K562 (cell line): ENCODE data around the gene PPIL1. TPM values are rescaled to one million over a fixed set of nuclear protein-coding genes. Genes with fewer than 3 reads are reported as not detected.
A peak's percentile ranks its signal among the peaks of the same experiment; 100 is the strongest.

ENCODE experiments used
- BCOR ChIP-seq: fragments of 450-650 bp; IDR thresholded peaks from 2 replicates; pipeline ENCODE4 v1.6.1; 2016
- CSDE1 ChIP-seq, 2 experiments: fragments of 450-650 bp; IDR thresholded peaks; 2 replicates each; pipeline ENCODE4 v1.6.1; 2016; ENCODE audit warnings: mild to moderate bottlenecking in 1 of 2
- ILK ChIP-seq: fragments of 450-650 bp; IDR thresholded peaks from 2 replicates; pipeline ENCODE4 v1.6.1; 2016; ENCODE audit warnings: missing genetic modification characterization, low read depth, mild to moderate bottlenecking, missing compliant biosample characterization, moderate library complexity, borderline replicate concordance
- NBN ChIP-seq: fragments of 450-650 bp; IDR thresholded peaks from 2 replicates; pipeline ENCODE4 v1.6.1; 2016; ENCODE audit warnings: low read depth, mild to moderate bottlenecking
- NR2C2 ChIP-seq, 2 experiments: fragments of 200-800 bp in 1 of 2; sonication (Bioruptor generic) in 1 of 2; sonication (generic) in 1 of 2; formaldehyde crosslinking in 1 of 2; IDR thresholded peaks; 2 replicates each; pipeline versions ENCODE4 v1.6.1 to v1.8.0; 2016 to 2022; ENCODE audit warnings: mild to moderate bottlenecking in 1 of 2, missing compliant biosample characterization in 1 of 2, missing genetic modification characterization in 1 of 2, missing genetic modification reagents in 1 of 2
- PHB2 ChIP-seq: fragments of 450-650 bp; IDR thresholded peaks from 2 replicates; pipeline ENCODE4 v1.6.1; 2017; ENCODE audit warnings: low read depth
- SIN3A ChIP-seq, 2 experiments: fragments of 150-350 bp in 1 of 2; IDR thresholded peaks; 2 replicates each; pipeline ENCODE4 v1.6.1; 2011 to 2016; ENCODE audit warnings: borderline replicate concordance in 2 of 2, low read depth in 2 of 2, low read length in 2 of 2, mild to moderate bottlenecking in 2 of 2, moderate library complexity in 2 of 2; ENCODE audit not compliant: control insufficient read depth in 1 of 2
- TBL1XR1 ChIP-seq, 2 experiments: IDR thresholded peaks; 2 replicates each; pipeline ENCODE4 v1.6.1; 2012; ENCODE audit warnings: improper control_type of control experiment in 2 of 2, low read length in 2 of 2, mild to moderate bottlenecking in 1 of 2
- TSC22D4 ChIP-seq: fragments of 450-650 bp; IDR thresholded peaks from 2 replicates; pipeline ENCODE4 v1.6.1; 2016; ENCODE audit warnings: missing genetic modification characterization, missing biosample characterization, control low read depth
- USF1 ChIP-seq: sonication (generic); formaldehyde crosslinking; IDR thresholded peaks from 2 replicates; pipeline ENCODE4 v1.9.0; 2022; ENCODE audit warnings: mild to moderate bottlenecking, missing genetic modification reagents
- ZNF224 ChIP-seq: sonication (generic); formaldehyde crosslinking; IDR thresholded peaks from 2 replicates; pipeline ENCODE4 v1.8.0; 2022; ENCODE audit warnings: mild to moderate bottlenecking, missing genetic modification reagents
- ZNF76 ChIP-seq: fragments of 250-450 bp; sonication (Bioruptor Pico); IDR thresholded peaks from 2 replicates; pipeline ENCODE4 v1.4.0; 2020; ENCODE audit warnings: mild to moderate bottlenecking, moderate library complexity, borderline replicate concordance
- polyA plus RNA-seq, 8 experiments: library from polyadenylated mRNA; depleted of rRNA in 4 of 8; stranded (reverse) in 5 of 8; unstranded in 3 of 8; fragments of >200 nt; fragmentation: Nextera tagmentation in 2 of 8; fragmentation: Illumina TruSeq in 1 of 8; extraction: Ambion mirVana in 2 of 8; extraction: Trizol in 1 of 8; gene quantifications; 2 replicates each; pipeline versions ENCODE4 v1.2.1 to v1.2.3, GENCODE V29; 2011 to 2014; ENCODE audit warnings: inconsistent platforms in 1 of 8, missing spikeins in 1 of 8
- total RNA-seq, 7 experiments: library from RNA; depleted of rRNA in 6 of 7; stranded (reverse); fragments of >200 nt in 6 of 7; fragmentation: Illumina TruSeq in 2 of 7; extraction: Trizol in 2 of 7; gene quantifications; 2 replicates each; pipeline versions ENCODE4 v1.2.1 to v1.2.3, GENCODE V29; 2011 to 2021; ENCODE audit warnings: low replicate concordance in 1 of 7
- TF ChIP-seq, protein P1 (sequence below): IDR thresholded peaks from 2 replicates; pipeline ENCODE4 v1.6.1; 2011; ENCODE audit not compliant: insufficient read length; ENCODE audit errors: extremely low read depth
- TF ChIP-seq, protein P2 (sequence below): fragments of 250-450 bp; sonication (Bioruptor Pico); IDR thresholded peaks from 2 replicates; pipeline ENCODE4 v1.5.0; 2020; ENCODE audit warnings: mild to moderate bottlenecking
- TF ChIP-seq, protein P3 (sequence below), 2 experiments: IDR thresholded peaks in 1 of 2; conservative IDR thresholded peaks in 1 of 2; 2 replicates each; pipeline ENCODE4 v1.6.1; 2016; ENCODE audit warnings: low read depth in 2 of 2, mild to moderate bottlenecking in 1 of 2, missing compliant biosample characterization in 1 of 2, missing genetic modification characterization in 1 of 2, moderate library complexity in 1 of 2

PPIL1 gene
- total and polyA plus RNA-seq, 9 of the 15 experiments (the other 6 are each of a cell fraction or from before 2014, with no cell fraction given) = 65.8 to 205 (median 130) TPM

DNA sequence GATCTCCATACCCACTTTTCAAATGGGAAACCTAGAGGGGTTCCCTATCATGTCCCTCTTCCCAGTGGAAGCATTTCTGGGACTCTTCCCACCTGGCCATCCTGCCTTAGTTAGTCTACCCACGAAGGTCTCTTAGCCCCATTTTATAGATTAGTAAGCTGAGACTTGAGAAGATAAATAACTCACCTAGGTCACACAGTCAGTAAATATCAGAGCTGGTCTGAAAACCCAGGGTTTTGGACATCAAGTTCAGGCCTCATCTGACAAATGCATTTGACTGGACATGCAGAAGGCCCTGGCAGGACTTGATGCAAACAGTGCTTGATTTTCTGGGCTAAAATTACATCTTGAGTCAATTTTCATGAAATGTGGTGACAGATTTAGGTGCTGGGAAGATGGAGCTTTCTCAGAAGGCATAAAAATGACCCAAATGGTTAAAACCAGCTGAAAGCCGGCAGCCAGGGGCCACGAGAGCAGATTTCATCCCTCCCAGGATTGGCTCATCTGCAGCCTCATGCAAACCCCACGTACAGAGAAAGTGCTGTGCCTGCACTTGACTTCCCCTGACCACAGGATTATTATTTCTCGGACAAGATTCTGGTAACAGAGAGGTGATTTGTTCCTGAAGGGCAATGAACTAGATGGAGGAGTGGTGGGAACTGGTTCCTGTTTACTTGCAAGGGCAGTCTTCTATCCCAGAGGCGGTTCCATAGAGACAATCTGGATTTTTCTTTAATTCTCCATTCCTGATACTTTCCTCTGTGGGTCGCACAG is 58.5 kb downstream of the PPIL1 start (continued):
- TF ChIP-seq, protein P1, sequence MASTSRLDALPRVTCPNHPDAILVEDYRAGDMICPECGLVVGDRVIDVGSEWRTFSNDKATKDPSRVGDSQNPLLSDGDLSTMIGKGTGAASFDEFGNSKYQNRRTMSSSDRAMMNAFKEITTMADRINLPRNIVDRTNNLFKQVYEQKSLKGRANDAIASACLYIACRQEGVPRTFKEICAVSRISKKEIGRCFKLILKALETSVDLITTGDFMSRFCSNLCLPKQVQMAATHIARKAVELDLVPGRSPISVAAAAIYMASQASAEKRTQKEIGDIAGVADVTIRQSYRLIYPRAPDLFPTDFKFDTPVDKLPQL = no peak
- no peak for TF ChIP-seq TSC22D4 (tag)
- TF ChIP-seq, protein P2, sequence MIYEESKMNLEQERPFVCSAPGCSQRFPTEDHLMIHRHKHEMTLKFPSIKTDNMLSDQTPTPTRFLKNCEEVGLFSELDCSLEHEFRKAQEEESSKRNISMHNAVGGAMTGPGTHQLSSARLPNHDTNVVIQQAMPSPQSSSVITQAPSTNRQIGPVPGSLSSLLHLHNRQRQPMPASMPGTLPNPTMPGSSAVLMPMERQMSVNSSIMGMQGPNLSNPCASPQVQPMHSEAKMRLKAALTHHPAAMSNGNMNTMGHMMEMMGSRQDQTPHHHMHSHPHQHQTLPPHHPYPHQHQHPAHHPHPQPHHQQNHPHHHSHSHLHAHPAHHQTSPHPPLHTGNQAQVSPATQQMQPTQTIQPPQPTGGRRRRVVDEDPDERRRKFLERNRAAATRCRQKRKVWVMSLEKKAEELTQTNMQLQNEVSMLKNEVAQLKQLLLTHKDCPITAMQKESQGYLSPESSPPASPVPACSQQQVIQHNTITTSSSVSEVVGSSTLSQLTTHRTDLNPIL (CRISPR knock-in tag) = no peak
- TF ChIP-seq CSDE1 (IDR thresholded peaks at IDR 0.05) = no peak
- TF ChIP-seq USF1 (CRISPR knock-in tag) = no peak
- no peak for TF ChIP-seq PHB2
- TF ChIP-seq ILK (tag) = no peak
- no peak for TF ChIP-seq ZNF224 (CRISPR knock-in tag)
- TF ChIP-seq TBL1XR1 (IDR thresholded peaks at IDR 0.05; ENCODE audit: low read length in 2 of 2) = no peak
- TF ChIP-seq, protein P3, sequence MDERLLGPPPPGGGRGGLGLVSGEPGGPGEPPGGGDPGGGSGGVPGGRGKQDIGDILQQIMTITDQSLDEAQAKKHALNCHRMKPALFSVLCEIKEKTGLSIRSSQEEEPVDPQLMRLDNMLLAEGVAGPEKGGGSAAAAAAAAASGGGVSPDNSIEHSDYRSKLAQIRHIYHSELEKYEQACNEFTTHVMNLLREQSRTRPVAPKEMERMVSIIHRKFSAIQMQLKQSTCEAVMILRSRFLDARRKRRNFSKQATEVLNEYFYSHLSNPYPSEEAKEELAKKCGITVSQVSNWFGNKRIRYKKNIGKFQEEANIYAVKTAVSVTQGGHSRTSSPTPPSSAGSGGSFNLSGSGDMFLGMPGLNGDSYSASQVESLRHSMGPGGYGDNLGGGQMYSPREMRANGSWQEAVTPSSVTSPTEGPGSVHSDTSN (CRISPR knock-in tag; IDR thresholded peaks at IDR 0.05; ENCODE audit: low read depth) = no peak
- TF ChIP-seq, protein P3 (tag; conservative IDR thresholded peaks at IDR 0.05; ENCODE audit: low read depth) = 0 out of 2 replicates have a peak, but pooled peaks have one; percentile 13
- no peak for TF ChIP-seq ZNF76 (CRISPR knock-in tag)
- TF ChIP-seq NR2C2 (CRISPR knock-in tag; IDR thresholded peaks at IDR 0.05) = no peak
- TF ChIP-seq NR2C2 (tag; IDR thresholded peaks at IDR 0.05) = no peak
- peak; percentile 69 for TF ChIP-seq BCOR
- no peak for TF ChIP-seq NBN
- no peak for TF ChIP-seq SIN3A (IDR thresholded peaks at IDR 0.05; ENCODE audit: borderline replicate concordance in 2 of 2, control insufficient read depth in 1 of 2, low read depth in 2 of 2, low read length in 2 of 2)
